ENCODE data around the gene FRMPD4.

The FRMPD4 gene

GRCh38 chrX:12307961-12308360 is 169.7 kb downstream of the FRMPD4 start:
- DNase-seq = no peak

DNA sequence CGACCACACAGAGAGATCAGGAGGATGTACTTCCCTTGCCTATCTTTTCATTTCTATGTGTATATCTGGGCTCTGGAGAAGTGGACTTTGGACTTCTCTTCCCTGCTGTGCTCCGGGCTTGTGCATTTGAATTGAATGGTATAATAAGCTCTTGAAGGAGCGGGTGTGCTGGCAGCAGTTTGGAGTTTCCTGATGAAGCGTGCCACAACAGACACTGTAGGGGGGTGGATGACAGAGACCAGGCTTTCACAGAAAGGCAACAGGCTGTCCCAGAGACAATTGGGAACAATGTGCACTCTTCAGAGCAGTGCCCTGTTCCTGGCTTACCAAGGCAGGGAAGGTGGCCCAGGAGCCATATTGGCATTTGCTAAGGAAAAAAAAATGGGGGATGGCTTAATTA is 170.1 kb downstream of the FRMPD4 start:
- DNase-seq = no peak

DNA sequence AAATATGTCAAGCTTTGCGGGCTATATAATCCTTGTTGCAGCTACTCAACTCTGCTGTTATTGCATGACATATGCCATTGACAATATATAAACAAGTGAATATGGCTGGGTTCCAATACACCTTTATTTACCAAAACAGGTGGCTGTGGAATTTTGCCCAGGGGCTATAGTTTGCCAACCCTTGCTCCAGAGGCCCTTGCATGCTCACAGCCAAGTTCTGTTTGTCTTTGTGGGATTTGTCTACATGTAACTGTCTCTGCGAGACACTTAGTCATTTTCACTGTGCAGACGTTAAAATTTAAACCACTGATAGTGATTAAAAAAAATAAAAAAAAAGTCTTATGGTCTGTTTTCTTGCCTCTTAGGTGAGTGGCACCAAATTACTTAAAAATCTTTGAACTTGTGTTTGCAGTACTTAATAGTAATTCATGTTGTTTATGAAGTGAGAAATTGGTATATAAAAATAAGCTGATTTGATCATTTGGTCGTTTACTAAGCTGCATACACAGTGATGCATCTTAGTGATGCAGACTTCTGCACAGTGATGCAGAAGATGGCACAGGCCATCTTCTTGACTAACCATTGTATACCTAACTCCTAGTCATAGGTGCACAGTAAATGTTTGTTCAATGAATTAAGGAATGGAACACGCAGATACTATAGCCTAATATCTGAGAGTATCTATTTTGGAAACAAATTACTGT is 170.9 kb downstream of the FRMPD4 start:
- DNase-seq = no peak

- no peak for DNase-seq
Measured at GRCh38 chrX:12309744-12310076, 171.4 kb downstream of the FRMPD4 start.

DNA sequence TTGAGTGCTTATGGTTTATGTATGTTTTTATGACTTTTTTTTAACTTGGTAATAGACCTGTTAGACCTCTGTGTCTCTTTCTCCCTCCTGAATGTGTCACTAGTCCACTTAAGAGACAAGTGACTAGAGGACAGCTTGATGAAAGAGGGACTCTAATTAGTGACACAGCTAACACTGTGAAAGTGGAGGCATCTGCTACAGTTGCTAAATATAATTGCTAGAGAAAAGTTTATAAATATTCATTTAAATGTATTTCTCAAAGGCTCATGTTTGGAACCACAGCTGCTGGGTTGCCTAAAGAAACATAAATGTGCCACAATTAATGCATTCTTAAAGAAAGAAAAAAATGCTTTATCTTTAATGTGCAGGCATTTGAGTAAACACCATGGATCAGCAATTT is 176.4 kb downstream of the FRMPD4 start:
- no peak for DNase-seq

DNA sequence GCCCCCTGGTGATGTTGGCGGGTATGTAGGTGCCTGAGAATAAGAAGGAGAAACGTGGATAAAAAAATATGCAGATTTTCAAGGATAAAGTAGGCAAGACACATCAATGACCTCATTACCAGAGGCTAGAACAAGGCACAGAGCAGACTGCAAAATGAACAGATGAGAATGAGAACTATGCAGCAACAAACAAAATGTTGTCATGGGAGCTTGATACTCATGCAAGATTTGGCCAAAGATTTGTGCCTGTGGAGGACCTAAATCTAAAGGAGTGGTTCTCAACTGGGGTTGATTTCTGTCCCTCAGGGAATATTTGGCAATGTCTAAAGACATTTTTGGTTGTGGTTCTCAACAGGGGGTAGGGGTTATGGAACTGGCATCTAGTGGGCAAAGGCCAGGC is 177.3 kb downstream of the FRMPD4 start:
- DNase-seq = no peak

DNA sequence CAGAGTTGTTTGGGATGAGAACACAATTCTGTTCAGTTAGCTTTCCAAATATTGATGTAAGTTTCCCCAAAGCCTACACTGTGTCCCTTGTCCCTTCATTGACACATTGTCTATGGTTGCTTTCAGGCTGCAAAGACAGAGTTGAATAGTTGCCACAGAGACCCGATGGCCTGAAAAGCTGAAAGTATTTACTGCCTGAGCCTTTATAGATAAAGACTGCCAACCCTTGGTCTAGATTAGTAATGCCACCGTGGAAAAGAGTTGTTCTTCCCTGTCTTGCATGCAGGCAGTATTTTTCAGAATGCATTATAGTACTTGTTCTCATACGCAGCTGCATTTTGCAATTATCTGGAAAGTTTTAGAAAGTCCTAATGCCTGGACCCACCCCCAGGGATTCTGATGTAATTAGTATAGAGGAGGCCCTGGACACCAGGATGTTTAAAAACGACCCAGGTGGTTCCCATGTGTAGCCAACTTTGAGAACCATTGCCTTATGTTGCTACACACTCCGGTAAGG is 180.8 kb downstream of the FRMPD4 start:
- DNase-seq = no peak

DNA sequence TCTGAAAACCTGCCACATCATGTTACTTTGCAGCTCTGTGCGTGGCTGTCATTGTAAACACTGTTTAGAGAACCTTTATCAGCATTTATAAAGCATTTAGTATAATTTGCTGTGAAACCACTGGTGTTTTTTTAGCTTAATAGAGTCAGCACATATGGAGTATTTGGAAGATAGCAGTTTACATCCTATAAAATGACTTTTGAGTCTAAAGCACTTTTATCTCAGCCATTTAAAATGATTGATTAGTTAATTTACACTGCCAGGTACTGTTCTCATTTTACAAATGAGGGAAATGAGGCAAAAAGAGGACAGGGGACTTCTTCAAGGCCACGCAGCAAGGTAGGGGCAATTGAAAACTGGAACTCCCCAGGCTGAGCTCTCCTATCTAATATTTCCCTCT is 181.7 kb downstream of the FRMPD4 start:
- DNase-seq = no peak

GRCh38 chrX:12322031-12322430 is 183.8 kb downstream of the FRMPD4 start:
- no peak for DNase-seq

GRCh38 chrX:12325171-12325570 is 186.9 kb downstream of the FRMPD4 start:
- DNase-seq = no peak

DNA sequence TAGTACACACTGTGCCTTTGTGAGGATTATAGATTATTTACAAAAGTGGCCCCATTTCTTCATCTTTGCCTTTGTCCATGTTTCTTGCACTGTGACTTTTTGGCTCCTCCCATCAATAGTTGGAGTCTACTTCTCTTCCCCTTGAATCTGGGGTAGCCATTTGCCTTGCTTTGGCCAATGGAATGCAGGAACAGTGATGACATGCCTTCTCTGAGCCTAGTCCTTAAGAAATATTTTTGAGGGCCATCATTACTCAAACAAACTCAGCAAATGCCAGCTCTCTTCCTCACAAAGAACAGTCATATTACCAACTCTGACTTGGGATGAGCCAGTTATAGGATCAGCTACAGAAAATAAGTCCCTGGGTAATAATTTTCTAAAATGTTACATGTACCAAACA is 189.6 kb downstream of the FRMPD4 start:
- no peak for DNase-seq

DNA sequence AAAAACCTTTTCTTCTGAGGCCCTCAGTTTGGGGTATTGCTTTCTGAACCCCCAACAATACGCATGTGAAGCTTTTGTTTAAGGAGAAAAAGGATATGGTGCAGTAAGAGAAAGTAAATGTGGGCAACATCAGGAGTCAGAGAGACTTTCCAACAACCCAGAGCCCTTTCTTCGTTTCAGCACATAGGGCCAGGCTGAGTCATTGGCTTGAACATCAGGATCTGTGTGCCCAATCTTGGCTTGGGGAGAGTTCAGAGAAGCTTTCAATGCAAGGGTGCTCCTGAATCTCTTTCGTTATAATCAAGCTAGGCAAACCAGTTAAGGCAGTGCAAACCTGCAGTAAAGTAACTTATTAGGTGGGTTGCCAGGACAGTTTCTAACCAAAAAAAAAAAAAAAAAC is 191.2 kb downstream of the FRMPD4 start:
- DNase-seq = no peak

GRCh38 chrX:12330841-12331240 is 192.6 kb downstream of the FRMPD4 start:
- DNase-seq = no peak

DNA sequence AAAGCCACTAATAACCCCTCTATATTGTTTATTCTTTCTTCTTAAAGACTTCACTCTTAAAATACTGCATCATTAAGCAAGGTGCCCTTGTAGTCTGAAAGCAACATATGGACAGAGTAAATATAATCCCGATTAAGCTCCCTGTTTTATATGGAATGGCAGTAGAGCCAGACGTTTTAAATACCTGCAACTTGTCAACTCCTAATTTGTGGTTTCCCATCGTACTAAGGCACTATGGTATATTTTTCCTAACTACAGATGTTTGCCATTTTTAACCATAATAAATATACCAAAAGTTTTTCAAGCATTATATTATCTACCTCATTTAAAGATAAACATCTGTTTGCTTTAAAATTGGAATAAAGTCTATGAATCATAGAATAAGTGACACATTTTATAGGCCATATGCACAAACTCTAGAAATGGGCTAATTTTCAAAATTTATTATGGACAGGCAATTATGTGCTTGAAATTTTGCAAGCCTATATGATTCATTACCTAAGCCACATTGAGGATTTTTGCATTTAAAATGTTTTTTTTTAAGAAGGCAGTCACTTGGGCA is 194.6 kb downstream of the FRMPD4 start:
- DNase-seq = no peak

DNA sequence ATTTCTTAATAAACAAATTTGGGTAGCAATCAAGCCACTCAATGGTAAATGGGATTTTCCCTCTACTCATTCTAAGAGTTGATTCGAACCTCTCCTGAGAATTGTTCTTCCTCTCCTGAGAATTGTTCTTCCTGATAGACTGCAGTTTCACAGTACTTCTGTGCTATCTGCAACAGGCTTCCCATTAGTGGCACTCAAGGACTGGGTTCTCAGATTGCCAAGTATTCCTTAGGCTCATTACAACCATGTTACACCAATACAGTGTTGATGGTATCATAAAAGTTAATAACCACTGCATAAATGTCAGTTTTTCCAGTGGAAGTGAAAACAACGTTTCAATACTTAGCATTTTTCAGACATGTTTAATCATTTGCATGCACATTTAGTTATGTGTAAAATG is 201.6 kb downstream of the FRMPD4 start:
- DNase-seq = no peak

DNA sequence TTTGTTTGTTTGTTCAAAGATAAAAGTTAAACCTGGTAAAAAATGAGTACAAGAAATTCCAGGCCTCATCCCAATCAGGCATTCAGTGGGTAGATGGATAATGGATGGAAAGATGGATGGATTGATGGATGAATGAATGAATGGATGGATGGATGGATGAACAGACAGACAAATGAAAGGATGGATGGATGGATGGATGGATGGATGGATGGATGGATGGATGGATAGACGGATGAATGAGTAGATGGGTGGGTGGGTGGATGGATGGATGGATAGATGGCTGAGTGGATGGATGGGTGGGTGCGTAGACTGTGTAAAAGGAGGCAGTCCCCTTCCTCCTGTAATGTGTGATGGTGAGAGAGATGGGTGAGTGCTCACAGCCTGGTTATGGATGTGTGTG is 206.7 kb downstream of the FRMPD4 start:
- no peak for DNase-seq

GRCh38 chrX:12349201-12349600 is 210.9 kb downstream of the FRMPD4 start:
- DNase-seq = no peak

DNA sequence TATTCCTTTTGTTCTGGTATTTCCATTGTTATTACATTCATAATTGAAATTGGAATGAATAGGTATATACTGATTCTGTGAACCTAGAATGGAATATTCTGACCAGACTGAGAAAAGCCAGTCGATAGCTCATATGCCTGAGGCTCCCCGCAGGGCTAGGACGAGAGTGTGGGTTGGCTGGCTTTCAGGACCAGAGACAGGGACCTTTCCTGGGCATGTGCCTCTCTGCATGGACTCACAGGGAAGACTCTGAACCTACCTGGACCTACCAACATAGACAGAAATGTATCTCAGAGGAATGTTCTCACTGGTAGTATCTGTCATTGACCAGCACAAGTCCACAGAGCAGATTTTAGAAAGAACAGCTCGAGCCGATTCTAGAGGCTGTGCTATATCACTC is 214.6 kb downstream of the FRMPD4 start:
- no peak for DNase-seq

DNA sequence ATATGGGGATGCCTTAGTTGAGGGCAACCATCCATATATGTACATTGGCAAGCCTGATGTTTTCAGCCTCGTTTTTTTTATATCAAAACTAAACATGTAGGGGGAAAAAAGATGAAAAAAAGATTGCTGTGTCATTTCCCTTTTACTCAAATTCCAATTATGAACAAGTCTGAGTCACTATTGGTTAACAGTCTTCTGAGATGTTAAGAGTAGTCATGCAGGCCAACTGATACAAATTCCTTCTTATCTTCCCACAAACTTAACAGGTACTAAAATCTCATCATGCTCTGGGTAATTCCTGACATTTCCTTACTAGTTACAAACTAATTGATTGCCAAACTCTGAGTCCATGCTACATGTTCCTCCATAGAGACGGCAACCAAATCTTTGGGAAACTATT is 222.1 kb downstream of the FRMPD4 start:
- no peak for DNase-seq

DNA sequence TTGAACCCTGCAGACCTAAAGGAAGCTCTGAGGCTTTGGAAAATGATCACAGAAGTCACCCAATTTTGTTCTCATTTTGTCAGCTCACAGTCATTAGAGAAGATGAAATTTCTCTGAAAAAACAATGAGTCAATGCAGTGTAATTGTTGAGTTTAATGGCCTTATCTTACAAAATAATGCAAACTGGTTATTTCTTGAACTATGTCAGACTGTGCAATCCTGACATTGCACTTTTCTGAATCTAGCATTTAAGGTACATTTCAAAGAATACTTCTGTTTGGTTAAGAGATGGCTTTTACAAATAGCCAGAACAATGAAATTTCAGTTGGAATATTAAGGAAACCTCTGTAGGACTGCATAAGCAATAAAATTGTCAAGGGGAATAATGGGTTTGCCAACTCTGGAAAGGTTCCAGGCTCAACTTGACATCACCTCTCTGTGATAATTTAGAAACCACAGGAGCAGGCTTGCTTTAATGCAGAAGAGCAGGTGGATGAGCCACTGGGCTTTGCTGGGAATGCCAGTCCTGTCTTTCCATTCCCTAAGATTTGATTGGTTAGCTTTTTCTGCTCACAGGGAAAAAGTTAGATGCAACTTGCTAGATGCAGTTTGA is 222.8 kb downstream of the FRMPD4 start:
- DNase-seq = no peak

GRCh38 chrX:12363216-12363615 is 224.9 kb downstream of the FRMPD4 start:
- DNase-seq = no peak

DNA sequence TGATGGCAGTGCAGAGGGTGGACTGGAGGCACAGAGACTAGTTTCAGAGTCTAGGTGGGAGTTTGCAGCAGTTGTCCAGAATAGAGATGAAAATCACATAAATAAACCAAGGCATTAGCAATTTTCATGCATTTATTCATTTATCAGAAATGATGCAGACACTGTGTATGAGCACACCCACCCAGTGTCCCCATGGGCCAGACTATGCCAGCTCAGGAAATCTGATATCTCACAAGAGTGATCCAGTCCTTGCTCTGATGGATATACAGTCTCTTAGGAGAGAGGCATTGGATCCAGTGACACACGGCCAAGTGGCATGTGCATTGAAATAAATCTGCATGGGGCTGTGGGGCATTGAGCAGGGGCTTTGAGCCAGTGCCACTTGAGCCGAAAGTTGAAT is 228.2 kb downstream of the FRMPD4 start:
- DNase-seq = no peak

GRCh38 chrX:12367254-12367653 is 229.0 kb downstream of the FRMPD4 start:
- no peak for DNase-seq

DNA sequence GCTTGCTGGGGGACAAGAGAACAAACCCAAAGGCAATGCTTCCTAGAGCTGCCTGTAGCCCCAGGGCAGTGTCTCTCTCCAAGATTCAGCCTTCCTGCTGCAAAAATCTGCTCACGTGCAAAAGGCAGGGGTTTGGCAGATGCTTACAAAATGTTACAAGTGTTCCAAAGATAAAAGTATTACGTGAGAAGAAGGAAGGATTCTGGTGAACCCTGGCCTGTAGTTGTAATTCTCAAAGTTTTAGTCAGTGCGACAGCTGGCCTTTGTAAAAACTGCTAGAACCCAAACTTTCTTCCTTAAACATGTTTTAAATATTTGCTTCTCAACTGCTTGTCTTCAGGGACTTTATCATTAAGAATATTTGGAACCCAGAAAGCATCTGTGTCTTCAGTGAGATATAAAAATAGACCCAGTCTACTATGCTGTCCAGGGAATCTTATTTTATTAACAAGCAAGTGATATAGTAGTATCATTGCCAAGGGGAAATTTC is 232.3 kb downstream of the FRMPD4 start:
- no peak for DNase-seq

DNA sequence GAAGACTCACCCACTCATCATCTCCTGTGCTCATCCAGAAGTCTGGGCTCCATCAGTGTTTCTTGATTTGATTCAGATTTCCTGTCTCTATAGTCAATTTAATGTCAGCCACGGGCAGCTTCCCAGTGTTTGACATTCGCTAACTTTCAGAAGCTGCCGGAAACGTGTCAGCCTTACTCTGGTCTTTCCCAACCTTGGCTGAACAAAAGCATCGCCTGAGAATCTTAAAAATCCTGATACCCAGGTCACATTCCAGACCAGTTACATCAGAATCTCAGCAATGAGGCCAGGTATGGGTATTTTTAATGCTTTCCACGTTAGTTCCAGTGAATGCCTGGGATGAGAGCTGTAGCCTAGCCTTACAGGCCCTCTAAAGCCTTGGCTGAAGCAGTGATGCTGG is 233.8 kb downstream of the FRMPD4 start:
- DNase-seq = no peak

Measured in NCI-H2171 treated with DMSO at 0.1 percent for 48 hours (cell line).